ENCODE results near the gene ALDOB. TPM values are rescaled to one million over a fixed set of nuclear protein-coding genes. Genes with fewer than 3 reads are reported as not detected.

ALDOB gene
- total and polyA plus RNA-seq, 2 of the 8 experiments (the other 6 are each of a cell fraction or from before 2014, with no cell fraction given), result not detected

GRCh38 chr9:101432171-101432570 is 3.4 kb downstream of the ALDOB start:
- Histone ChIP-seq H2AFZ (ENCODE audit: low read length) (no peak overlapping the region), H3K23me2 (ENCODE audit: low read depth, low read length) (no peaks in the 10 kb centered on the region), H3K36me3 (ENCODE audit: control insufficient read depth in 2 of 4, insufficient read depth in 4 of 4, low read length in 3 of 4) (no peaks in the 10 kb centered on the region), H4K5ac (ENCODE audit: insufficient read length, low read depth, low read length) (no peak overlapping the region), H3K4ac (replicated peaks; ENCODE audit: insufficient read length, low read depth, low read length) (no peak overlapping the region), H4K20me1 (replicated peaks in 1 of 2; ENCODE audit: control insufficient read depth in 1 of 2, insufficient read depth in 2 of 2, low read length in 2 of 2) (no peaks in the 10 kb centered on the region), H2BK15ac (ENCODE audit: low read length) (no peak overlapping the region), H3K9me3 (ENCODE audit: insufficient read depth in 2 of 2, low read depth in 1 of 2, low read length in 1 of 2) (no peaks in the 10 kb centered on the region), H3K79me1 (ENCODE audit: low read depth, low read length) (no peaks in the 10 kb centered on the region), H3K23ac (ENCODE audit: insufficient read length) (no peak overlapping the region), H3K14ac (ENCODE audit: insufficient read length) (no peak overlapping the region), H2BK20ac (ENCODE audit: low read length) (no peak overlapping the region), H2BK5ac (ENCODE audit: low read depth, low read length) (no peak overlapping the region), H3K18ac (ENCODE audit: extremely low read depth, low read length) (no peak overlapping the region), H3K79me2 (ENCODE audit: control insufficient read depth in 1 of 2, insufficient read depth in 2 of 2, low read length in 2 of 2) (no peaks in the 10 kb centered on the region), H2BK120ac (replicated peaks; ENCODE audit: low read depth, low read length) (no peak overlapping the region), H3K4me2 (ENCODE audit: insufficient read depth in 1 of 2, low read depth in 2 of 2, low read length in 2 of 2) (no peak overlapping the region), H4K91ac (replicated peaks; ENCODE audit: insufficient read length, low read length) (no peak overlapping the region), H3K4me1 (replicated peaks in 1 of 4; ENCODE audit: control insufficient read depth in 3 of 4, insufficient read depth in 4 of 4, low read length in 3 of 4) (no peaks in the 10 kb centered on the region), H4K8ac (ENCODE audit: extremely low read depth, insufficient read depth, low read length) (no peak overlapping the region), H2AK5ac (ENCODE audit: low read depth, low read length) (no peak overlapping the region), H3K9ac (replicated peaks in 1 of 4; ENCODE audit: extremely low read depth in 1 of 4, low read depth in 3 of 4, low read length in 3 of 4) (no peak overlapping the region), H3K4me3 (ENCODE audit: extremely low read depth in 1 of 4, insufficient read depth in 2 of 4, low read depth in 3 of 4, low read length in 4 of 4) (no peak overlapping the region), H2BK12ac (ENCODE audit: low read depth, low read length) (no peak overlapping the region), H3K27me3 (replicated peaks in 1 of 4; ENCODE audit: control insufficient read depth in 3 of 4, extremely low read depth in 1 of 4, insufficient read depth in 3 of 4, low read length in 3 of 4) (no peaks in the 10 kb centered on the region), H3K27ac (ENCODE audit: low read depth, low read length) (no peak overlapping the region), H3K56ac (replicated peaks; ENCODE audit: insufficient read length, low read depth, low read length) (no peak overlapping the region)
- DNase-seq (ENCODE audit: low read depth in 1 of 2, low spot score in 2 of 2), result no peak
- ChIA-PET CTCF (ENCODE audit: partially characterized antibody) (interaction anchor here (0.8 to 1.9 kb wide), 7 partner anchors 9 to 27 kb away, joined by 3 to 12 read pairs (median 4); no protein-coding TSS in a partner anchor), POLR2A (ENCODE audit: partially characterized antibody) (interaction anchor here (0.6 to 1.2 kb wide), 2 partner anchors 40 to 54 kb away, joined by 3 read pairs; a partner anchor contains a TSS)
- FAIRE-seq, result no peak
- no peak for TF ChIP-seq POU5F1 (IDR thresholded peaks at IDR 0.05; ENCODE audit: low read depth, low read length)
- no peak for TF ChIP-seq SIX5 (IDR thresholded peaks at IDR 0.05; ENCODE audit: low read depth, low read length)
- no peak for TF ChIP-seq SP2 (IDR thresholded peaks at IDR 0.05; ENCODE audit: low read length)
- TF ChIP-seq TEAD4 (IDR thresholded peaks at IDR 0.05; ENCODE audit: low read depth, low read length), result no peak
- TF ChIP-seq YY1 (IDR thresholded peaks at IDR 0.05; ENCODE audit: low read depth, low read length), result no peak
- TF ChIP-seq CBX5 (IDR thresholded peaks at IDR 0.05; ENCODE audit: low read depth, low read length), result no peak
- TF ChIP-seq EP300 (IDR thresholded peaks at IDR 0.05; ENCODE audit: borderline replicate concordance in 1 of 2, low read depth in 2 of 2, low read length in 2 of 2), result no peak
- no peak for TF ChIP-seq KDM1A (IDR thresholded peaks at IDR 0.05; ENCODE audit: borderline replicate concordance, low read length)
- TF ChIP-seq RAD21 (IDR thresholded peaks at IDR 0.05 in 1 of 2, conservative IDR thresholded peaks at IDR 0.05 in 1 of 2; ENCODE audit: low read depth in 2 of 2, low read length in 2 of 2), result no peak
- TF ChIP-seq EGR1 (IDR thresholded peaks at IDR 0.05; ENCODE audit: borderline replicate concordance, low read depth, low read length), result no peak
- no peak for TF ChIP-seq KDM4A (IDR thresholded peaks at IDR 0.05; ENCODE audit: low read depth, low read length, severe bottlenecking)
- TF ChIP-seq NRF1 (IDR thresholded peaks at IDR 0.05; ENCODE audit: low read depth, low read length), result no peak
- TF ChIP-seq SP4 (IDR thresholded peaks at IDR 0.05; ENCODE audit: low read length), result no peak
- TF ChIP-seq HDAC2 (IDR thresholded peaks at IDR 0.05; ENCODE audit: borderline replicate concordance in 1 of 2, low read depth in 2 of 2, low read length in 2 of 2), result no peak
- TF ChIP-seq CTBP2 (IDR thresholded peaks at IDR 0.05; ENCODE audit: borderline replicate concordance, insufficient read depth, insufficient read length, low read length), result no peak
- TF ChIP-seq KDM5A (IDR thresholded peaks at IDR 0.05; ENCODE audit: low read length), result no peak
